Measurements from ENCODE around the gene WNK2.

WNK2 gene

DNA sequence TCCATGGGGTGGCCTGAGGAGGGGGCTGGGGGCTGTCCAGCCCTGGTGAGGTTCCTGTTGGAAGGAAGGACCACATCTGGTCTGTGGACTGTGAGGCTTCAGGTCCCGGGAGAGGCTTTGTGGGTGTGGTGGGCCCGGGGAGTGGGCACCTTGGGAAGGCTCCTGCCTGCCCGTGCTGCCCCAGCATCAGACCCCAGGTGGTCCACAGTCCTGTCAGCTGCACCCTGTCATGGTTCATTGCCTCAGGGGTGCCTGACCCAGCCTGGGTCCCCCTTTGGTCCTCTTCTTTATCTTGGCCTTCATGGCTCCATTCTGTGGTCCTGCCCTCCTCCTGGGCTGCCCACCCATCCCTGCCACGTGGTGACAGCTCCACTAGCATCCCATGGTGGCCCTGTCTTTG, 36.7 kb downstream of the WNK2 start:
- no peak for DNase-seq

DNA sequence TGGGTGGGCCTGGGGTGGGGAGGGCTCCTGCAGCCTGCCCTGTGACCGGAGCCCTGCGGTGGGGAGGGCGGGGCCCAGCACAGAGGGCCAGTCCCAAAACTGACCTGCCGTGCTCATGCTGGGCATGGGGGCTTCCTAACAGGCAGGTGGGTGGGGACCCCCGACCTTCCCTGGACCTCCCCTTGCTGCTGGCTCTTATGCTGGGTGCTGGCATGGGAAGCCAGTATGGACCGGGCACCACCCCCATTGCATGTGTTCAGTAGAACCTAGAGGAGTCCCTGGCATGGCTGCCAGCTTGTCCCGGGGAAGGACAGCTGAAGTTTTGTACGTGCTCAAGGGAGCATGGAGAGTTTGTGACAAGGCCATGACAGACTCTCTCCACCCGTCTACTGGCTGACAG, 37.1 kb downstream of the WNK2 start:
- DNase-seq, result no peak

DNA sequence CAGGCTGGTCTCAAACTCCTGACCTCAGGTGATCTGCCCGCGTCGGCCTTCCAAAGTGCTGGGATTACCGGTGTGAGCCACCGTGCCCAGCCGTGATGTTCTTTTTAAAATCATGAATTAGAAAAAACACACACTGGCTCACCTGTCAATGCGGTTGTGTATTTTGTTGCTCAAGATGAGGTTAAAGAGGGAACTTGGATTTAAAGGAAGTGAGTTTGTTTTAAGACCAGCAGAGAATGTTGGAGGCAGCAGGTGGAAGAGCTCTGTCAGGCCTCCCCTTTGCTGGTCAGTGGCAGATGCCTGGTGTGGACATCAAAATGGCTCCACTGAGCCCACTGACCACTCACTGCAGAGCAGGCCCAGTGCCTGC, 38.9 kb downstream of the WNK2 start:
- no peak for DNase-seq

DNA sequence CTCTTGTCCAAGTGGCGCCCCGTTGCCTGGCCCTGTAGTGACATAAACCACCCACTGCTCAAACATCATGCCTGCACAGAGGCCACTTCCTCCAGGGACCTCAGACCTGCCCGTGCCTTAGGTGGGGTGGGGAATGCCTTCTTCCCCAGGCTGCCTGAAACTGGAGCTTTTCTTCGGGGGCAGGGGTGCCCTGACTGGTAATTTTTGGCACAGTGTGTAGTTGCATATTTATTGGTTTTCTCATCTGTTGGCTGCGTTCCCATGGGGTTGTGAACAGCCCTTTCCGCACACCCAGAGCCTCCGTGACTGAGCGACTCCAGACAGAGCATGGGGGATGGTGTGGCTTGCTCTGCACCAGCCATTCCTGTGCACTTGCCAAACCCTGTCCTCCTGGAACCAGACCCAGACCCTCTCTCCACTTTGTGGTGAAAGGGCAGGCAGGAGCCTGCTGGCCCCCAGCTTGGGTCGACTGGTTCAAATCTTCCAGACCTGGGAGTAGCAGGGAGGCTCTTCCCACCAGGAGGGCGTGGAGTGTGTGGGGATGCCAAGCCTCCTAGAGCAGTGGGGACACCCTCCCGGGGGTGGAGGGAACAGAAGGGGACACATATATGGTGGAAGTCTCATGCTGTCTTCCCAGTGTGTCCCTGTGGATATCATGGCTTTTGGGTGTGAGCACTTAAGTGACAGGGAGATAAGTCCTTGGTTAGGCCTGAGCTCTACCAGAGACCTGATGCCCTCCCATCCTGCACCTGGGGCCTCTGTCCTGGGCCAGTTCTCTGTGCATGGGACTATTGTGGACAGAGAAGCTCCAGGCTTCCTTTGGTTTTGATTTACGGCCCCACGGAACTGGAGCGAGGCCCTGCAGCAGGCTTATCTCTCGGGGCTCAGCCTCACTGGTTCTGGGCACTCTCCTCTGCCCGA, 39.6 kb downstream of the WNK2 start:
- no peak for DNase-seq

DNA sequence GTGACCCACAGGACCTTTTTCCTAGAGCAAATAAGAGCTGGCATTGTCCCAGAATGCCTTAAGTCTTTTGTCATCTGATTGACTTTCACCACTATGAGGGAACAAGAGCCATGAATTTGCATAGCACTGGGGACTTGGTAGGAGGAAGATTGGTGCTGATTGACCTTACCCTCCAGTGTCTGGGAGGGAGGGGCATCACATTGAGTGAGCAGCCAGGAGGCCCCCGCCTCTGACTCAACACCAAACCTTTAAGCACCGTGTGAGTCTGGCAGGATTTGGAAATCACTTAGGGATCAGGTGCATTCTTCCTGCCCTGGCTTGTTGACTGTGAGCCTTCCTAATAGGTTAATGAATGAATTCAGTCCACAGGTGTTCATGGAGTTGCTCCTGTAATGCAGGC, 40.7 kb downstream of the WNK2 start:
- no peak for DNase-seq

GRCh38 chr9:93225417-93225816, 41.5 kb downstream of the WNK2 start:
- DNase-seq, result no peak

DNA sequence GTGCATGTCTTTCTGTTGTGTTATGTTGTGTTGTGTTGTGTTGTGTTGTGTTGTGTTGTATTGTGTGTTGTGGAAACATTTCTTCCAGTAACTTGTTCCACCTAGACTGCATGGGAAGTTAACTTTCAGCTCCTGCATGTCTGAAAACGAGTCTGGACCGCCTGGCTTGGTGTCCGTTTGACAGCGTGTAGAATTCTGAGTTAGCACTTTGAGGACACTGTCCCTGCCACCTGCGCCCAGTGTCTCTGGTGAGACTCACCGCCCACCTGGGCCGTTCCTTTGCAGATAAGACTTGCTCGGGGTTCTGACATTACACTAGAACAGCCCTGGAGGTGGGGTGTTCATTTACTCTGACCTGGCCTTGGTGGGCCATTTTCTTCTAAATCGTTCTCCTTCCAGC, 42.0 kb downstream of the WNK2 start:
- no peak for DNase-seq

- DNase-seq, result no peak
Observed at GRCh38 chr9:93226819-93227218, 42.9 kb downstream of the WNK2 start.

DNA sequence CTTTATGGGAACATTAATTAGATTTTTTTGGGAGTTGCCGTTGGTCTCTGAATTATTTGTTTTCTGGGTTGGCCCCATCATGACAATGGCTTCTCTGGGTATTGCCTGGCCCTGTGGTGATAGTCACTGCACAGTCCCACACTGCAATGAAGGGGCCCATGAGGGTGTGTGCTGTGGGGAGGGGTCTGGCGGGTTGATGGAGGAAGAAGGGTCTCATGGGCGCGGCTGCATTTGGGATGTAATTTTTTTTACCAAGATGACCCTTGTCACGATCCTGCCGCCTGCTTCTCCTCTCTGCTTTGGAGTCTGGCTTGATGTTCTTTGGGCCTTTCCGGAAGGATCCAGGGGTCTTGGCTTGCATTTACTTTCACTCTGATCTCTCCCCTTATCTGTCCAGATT, 44.1 kb downstream of the WNK2 start:
- no peak for DNase-seq

DNA sequence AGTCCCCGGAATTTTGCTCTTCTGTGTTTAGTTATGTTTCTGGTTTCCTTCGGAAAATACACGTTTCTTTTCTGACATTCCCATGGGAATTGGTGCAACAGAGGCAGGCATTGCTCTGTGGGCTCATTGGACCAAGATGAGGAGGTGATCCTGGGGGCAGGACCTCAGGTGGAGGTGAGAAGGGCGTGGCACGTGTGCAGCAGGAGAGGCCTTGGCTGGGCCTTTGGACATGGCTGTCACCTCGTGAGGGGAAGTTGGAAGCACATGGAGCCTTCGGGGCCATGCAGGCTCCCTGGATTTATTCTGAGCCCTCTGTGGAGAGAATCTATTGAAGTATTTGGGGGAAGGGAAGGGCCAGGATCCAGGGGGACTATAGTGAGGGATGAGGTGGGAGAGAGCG, 44.5 kb downstream of the WNK2 start:
- DNase-seq, result no peak

GRCh38 chr9:93229636-93230035, 45.7 kb downstream of the WNK2 start:
- DNase-seq, result no peak

DNA sequence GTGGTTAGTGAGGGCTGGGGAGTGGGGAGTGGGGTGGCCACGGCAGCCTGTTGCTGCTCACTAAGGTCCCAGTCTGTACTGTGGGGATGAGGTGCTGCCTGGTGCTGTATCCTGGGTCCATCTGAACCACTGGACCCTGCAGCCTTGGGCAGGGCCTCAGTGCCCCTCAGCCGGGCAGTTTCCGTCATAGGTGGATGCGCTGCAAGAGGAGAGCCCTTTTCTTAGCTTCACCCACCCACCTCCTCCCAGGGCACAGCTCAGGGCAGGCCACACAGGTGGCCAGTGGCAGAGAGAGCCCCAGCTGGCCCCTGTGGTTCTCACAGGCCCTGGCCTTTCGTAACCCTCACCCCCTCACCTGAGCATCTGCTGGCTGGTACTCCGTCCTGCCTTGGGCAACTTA, 46.2 kb downstream of the WNK2 start:
- DNase-seq, result no peak

DNA sequence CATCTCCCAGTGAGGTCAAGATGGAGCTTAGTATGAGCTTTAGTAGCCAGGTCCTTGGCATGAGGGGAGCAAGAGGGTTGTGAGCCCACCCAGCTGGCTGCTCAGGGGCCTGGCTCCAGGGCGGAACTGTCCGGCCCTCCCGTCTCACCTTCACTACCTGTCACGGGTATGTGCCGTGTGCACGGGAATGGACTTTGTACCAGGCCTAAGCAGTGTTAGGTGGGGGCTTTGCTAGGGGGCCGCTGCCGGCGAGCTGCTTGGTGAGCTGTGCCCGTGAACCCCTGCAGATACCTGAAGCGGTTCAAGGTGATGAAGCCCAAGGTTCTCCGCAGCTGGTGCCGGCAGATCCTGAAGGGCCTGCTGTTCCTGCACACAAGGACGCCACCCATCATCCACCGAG, 46.7 kb downstream of the WNK2 start:
- DNase-seq, result no peak

DNA sequence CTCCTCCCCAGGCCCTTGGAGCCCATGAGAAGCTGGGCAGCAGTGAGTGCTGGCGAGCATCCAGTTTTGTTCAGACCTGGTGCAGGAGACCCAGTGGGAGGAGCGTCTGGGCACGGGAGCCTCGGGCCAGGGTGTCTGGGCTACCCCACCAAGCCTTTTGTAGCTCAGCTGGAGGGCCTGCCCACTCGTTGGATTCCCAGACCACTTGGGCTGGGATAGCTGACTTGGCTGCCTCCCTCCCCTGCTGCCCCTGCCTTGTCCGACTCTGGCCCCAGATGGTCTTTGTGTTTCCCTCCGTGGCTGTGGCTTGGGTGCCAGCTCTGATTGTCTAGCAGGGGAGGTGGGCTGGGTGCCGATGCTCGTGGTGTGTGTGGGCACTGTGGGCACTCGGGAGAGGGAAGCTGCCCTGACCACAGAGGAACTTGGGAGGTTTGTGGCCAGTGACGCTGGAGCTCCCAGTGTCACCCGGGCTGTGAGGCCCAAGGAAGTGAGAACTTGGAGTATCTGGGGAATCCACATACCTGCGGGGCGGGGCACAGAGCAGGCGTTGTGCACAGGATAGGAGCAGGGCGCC, 47.3 kb downstream of the WNK2 start:
- DNase-seq, result no peak

DNA sequence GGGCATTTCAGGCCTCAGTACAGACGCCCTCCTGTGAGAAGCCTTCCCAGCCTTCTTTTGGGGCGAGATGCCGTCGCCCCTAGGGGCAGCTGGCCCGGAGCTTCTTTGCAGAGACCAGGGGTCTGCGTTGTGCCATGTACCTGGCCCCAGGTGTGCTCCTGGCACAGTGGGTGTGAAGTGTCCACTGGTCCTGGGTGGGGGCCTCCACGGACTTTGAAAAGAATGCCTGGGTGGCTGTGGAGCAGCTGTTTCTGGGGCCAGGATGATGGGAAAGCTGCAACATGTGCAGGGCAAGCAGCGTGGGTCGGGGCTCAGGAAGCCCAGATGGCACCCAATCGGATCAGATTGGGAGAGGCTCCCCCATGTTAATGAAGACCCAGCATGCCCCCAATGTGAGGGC, 47.8 kb downstream of the WNK2 start:
- DNase-seq, result no peak

- no peak for DNase-seq
Observed at GRCh38 chr9:93232388-93232960, 48.5 kb downstream of the WNK2 start.

GRCh38 chr9:93233033-93233432, 49.1 kb downstream of the WNK2 start:
- no peak for DNase-seq

DNA sequence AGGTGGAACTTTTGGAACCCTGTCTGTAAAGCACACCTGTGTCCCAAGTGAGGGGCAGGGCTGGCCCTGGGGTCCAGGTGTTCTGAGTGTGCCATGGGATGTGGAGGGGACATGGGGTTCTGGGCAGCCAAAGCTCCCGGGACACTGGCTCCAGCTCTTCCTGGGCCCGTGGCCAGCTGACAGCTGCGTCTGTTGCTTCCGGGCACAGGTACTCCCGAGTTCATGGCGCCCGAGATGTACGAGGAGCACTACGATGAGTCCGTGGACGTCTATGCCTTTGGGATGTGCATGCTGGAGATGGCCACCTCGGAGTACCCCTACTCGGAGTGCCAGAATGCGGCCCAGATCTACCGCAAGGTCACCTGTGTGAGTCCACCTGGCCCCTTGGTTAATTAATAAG, 50.7 kb downstream of the WNK2 start:
- no peak for DNase-seq

- DNase-seq, result no peak
Observed at GRCh38 chr9:93235300-93235960, 51.5 kb downstream of the WNK2 start.

DNA sequence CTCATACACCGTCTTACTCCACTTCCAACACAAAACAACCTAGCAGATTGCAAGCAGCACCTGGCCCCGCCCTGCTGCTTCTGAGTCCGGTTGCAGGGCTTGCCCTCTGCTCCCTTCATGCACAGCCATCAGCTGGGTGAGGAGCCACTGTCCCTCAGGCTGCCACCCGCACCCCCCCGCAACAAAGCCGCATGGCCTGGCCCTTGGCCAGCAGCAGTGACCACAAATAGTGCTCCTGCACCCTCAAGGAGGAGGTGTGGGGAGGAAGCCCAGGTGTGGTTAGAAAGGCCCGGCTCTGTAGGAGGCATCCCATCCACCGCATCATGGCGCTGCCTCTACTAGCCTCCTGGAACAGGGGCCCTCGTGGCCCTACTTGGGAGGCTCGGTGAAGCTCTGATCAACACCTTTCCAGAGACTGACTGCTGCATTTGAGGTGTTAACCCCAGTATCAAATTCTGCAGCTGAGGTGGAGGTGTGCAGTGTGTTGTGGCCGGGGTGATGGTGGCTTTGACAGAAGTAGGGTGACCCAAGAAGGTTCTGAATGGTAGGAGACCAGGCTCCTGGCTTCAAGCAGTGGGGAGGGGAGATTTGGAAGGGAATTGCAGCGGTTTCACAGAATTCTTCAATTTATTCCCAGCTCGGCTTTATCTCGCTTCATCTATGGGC, 52.7 kb downstream of the WNK2 start:
- no peak for DNase-seq

- no peak for DNase-seq
Observed at GRCh38 chr9:93237540-93237939, 53.6 kb downstream of the WNK2 start.

- no peak for DNase-seq
Observed at GRCh38 chr9:93238953-93239925, 55.3 kb downstream of the WNK2 start.

Measured in stimulated activated CD4-positive, alpha-beta T cell treated with anti-CD3 and anti-CD28 coated beads, Interleukin-4, amount 100 ng/mL, for 24 hours (primary cell).